HG03097 (cell line): Measurements from ENCODE around the gene PSMG3.

Experiments used
- ATAC-seq: cut with Tn5 transposase; IDR thresholded peaks from one replicate; pipeline ENCODE4 v1.9.1; 2021; ENCODE audit not compliant: unreplicated experiment, low FRiP score

Gene PSMG3

GRCh38 chr7:1546909-1547776 is 22.7 kb downstream of the PSMG3 start:
- no peak for ATAC-seq

DNA sequence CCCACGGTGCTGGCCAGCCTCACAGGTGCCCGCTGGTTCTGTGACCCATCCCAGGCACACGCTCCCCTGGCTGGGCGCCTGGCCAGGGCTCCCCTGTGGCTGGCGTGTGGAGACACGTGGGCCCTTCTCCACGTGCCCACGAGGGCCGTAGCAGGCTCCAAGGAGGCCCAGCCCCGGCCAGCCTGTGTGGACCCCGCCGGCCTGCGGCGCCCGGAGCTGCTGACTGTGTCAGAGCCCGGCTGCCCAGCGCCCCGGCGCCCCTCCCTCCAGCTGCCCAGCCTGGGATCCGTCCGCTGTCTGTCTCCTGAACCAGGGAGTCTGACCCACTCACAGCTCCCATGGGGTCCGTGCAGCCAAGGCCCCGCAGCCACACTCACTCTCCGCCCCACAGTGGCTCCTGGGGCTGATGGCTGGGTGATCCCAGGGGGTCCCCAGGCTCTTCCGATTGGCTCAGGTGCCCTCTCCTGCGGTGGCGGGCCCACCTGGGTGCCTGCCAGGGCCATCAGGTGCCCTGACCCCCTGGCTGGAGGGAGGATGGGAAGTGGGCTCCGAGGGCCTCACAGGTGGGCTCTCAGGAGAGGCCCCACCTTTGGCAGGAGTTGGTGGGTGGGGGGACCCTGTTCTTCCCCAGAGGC is 23.4 kb downstream of the PSMG3 start:
- ATAC-seq: no peak

- no peak for ATAC-seq
Observed at GRCh38 chr7:1545417-1546246, 24.2 kb downstream of the PSMG3 start.

DNA sequence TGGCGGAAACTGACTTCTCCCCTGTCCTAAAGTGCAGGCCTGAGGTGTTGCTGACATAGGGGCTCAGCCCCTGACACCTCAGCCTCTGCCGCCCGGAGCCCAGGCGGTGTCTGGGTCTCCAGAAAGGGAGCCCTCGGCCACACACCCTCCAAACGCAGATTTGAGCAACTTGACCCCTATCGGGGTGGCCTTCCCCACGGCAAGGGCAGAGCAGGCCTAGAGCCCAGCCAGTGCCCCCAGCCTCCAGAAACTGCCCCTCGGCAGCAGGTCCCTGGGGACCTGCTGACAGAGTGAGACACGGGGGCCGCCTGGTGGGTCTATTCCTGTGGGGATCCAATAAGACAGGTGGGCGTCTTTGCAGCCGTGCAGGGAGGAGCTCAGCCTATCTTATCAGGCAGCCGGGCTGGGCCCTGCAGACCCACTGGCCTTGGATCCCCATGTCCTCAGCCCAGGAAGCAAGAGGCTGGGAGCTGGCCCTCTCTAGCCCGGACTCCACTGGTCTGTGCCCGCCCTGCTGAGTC is 24.9 kb downstream of the PSMG3 start:
- ATAC-seq: no peak

DNA sequence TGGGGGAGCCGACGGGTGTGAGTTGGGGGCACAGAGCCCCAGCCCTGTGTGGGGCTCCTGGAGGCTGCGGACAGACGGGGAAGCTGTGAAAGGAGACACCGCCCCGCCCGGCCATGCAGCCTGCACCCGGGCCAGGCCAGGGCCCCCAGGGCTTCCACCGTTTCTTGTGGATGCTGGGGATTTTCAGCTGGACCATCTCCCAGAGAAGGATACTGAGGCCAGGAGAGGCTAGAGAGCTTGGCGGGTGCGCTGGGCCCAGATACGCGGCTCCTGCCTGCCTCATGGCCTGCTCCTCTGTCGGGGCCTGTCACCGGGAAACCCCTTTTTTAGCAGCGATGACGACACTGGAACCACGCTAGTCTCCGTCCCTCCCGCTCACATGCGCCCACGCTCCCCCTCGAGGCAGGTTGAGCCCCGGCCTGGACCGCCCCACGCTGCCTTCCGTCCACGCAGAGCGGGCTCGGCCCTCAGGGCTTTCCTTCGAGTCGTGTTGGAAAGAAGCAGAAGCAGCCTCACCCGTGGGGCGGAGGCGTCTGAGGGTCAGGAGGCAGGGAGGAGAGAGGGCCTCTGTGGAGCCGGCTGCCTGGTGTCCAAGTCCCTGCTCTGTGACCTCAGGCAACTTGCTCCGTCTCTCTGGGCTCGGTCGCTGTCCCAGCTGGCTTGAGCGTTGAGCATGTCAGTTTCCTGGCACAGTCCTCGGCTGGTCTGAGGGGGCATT is 25.5 kb downstream of the PSMG3 start:
- ATAC-seq: no peak

- no peak for ATAC-seq
Observed at GRCh38 chr7:1543826-1544177, 26.0 kb downstream of the PSMG3 start.

DNA sequence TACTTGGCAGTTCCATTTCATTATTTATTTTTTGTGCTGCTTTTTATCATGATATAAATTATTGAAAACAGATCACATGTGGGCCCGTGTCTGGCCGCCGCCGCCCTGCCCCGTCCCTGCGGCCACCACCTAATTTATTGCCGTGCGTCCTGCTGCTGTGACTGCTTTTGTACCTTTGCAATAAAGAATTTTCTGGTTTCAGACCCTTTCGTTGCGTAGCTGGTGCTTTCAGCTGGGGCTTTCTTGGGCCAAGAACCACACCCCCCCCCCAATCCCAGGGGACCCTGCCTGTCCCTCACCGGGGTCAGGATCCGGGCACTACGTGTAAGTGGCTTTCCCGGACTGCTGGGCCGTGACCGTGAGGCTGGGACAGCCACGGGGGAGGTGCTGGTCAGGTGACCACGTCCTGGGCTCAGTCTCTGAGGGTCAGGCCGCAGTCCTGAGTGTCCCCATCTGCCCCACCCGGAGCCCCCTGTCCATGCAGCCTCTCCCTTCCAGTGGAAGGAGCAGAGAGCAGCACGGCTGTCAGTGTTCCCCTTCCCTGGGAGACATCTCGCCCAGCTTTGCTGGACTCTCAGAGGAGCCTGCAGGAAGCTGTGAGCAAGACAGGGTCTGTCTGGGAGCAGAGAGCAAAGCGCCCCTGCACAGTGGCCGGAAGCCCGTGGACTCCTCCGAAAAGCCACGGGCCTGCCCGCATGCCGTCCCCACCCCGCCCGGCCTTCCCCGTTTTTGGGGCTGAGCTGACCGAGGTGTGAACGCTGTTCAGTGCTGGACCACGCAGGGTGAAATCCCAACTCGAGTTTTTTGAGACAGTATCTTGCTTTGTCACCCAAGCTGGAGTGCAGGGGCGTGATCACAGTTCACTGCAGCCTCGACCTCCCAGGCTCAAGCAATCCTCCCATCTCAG is 26.7 kb downstream of the PSMG3 start:
- ATAC-seq: no peak

DNA sequence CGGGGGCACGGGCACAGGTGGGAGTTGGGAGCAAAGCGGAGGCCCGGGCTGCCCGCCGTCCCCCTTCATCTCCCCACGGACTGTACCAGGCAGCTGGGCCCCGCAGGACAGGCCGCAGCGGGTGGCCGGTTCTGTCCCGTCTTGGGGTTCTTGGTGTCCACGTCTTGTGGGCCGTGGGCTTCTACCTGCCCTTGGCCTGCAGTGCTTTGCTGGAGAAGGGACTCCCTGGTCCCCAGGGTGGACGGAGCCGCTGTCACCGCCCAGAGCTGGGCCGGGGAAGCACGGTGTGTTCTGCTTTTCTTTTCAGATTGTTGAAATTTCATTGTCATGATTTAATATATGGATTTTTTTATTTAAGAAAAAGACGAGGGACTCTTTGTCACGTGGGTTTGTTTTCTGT is 27.5 kb downstream of the PSMG3 start:
- ATAC-seq: no peak

DNA sequence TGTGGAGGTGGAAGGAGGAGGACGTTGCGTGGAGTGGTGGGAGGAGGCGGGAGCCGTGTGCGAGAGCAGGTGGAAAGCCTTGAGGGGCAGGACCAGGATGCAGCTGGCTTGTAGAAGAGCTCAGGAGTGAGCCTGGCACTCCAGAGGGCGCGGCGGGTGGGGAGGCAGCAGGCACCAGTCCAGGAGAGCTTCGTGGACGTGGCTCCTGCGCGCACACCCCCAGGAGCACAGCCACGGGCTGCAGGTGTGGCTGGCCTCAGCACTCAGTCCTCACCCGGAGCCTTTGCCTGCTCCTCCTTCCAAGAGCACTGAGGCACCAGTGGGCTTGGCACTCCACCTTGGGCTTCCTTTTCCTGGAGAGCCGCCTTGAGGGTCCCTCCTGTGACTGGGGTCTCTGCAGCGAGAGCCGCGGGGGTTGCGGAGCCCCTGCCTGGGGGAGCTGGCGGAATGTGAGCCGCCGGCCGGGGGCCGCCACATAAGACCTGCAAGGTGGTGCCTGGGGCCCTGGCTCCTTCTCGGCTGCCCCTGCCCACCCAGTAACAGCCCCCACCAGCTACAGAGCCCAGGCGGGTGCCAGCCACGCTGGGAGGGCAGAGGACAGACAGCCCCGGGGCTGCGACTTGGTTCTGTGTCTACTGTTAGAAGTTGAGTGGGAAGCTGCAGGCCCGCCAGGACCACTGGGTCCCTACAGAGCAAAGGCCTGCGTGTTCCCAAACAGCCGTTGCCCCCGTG is 28.2 kb downstream of the PSMG3 start:
- ATAC-seq: no peak

DNA sequence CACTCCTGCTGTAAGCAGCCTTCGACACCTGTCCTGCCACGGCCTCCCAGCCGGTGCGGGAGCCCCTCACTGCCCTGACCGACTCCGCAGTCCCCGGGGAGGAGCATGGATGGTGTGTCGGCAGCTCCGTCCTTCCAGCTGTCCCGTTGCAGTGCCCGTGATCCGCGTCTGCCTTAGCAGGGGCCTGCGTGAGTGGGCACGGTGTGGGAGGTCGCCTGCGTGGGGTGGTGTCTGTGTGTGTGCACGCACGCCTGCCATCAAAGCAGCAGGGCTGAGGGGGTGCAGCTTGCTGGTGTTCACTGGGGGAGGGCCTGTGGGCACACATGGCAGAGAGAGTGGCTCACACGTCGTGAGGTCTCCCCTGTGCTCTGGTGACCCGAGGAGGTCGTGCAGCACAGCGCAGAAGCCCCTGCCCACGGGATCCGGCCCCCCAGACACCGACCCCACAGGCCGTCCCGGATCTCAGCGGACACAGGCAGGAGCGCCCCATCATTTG is 29.0 kb downstream of the PSMG3 start:
- ATAC-seq: no peak

DNA sequence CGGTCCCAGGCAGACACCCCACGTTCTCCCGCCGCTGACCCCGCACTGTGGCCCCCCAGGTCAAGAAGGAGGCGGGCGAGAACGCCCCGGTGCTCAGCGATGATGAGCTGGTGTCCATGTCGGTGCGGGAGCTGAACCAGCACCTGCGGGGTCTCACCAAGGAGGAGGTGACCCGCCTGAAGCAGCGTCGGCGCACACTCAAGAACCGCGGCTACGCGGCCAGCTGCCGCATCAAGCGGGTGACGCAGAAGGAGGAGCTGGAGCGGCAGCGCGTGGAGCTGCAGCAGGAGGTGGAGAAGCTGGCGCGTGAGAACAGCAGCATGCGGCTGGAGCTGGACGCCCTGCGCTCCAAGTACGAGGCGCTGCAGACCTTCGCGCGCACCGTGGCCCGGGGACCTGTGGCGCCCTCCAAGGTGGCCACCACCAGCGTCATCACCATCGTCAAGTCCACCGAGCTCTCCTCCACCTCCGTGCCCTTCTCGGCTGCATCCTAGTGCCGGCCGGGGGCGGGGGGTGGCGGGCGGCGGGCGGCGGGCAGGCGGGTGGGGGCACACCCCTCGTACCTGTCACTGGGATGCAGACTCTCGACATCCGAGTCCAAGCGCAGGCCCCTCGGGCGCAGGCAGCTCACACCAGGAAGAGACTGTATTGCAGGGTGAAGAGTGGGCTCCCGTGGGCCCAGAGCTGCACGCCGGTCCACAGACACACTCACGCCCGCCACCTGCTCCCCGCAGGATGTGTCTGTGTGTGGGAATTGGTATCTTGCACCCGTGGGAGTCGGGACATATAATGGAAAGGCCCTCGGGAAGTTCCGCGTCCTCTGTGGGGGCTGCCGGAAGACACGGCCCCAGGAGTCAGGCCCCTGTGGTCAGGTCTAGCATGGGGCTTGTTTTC is 29.7 kb downstream of the PSMG3 start:
- no peak for ATAC-seq

DNA sequence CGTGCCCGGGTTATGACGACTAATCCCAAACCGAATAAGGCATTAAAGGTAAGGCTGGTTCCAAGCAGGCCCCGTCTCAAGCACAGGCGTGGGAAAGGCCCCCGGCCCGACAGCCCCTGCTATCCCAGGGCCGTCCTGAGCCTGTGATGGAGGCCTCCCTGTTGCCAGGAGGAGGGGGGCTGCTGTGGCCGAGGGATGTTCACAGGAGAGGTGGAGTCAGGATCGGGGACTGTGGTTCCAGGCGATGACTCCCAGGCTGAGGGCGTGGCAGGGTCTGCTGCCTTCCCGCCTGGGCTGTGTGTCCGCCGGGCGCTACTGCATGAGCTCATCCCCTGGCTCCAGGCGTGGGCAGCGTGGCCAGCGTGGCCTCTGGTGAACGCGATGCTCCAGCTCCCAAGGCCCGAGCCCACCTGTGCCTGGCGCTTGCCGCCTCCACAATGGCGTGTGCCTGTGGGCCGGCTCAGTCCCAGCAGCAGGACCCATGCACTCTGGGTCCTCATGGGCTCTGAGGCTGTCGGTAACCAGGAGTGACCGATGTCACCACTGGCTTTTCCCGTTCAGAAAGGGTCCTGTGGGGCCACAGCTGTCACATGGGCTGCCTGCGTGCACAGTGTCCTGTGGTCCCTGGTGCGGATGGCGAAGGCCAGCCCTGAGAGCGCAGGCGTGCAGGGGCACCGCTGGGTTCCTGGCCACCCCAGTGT is 30.5 kb downstream of the PSMG3 start:
- ATAC-seq: no peak

DNA sequence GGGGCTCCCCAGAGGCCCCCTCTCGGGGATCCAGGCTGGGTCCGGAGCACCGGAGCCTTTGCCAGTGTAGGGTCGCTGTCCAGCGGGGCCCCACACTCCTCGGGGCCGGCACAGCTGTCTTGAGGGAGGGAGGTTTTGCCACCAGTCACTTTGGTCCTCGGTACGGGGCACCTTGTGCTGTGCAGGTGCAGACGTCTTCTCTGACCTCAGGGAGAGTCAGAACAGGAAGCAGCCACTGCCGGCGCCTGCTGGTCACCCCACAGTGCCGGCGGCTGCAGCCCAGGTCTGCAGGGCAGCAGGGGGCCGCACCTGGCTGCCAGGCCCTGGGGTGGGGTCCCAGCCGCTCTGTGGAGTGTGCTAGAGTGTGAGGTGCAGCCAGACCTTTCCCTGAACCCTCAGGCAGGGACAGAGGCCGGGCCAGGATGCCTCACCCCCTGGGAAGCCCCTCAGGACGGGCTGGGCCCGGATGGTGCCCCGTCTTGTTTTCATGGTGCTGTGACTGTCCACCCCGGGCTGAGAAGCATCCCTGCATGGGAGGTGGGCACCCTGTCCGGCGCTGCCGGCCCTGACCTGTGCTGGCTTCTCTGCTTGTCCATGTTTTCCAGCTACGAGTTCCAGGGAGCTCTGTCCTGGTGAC is 31.2 kb downstream of the PSMG3 start:
- ATAC-seq: no peak

GRCh38 chr7:1537535-1538412 is 32.1 kb downstream of the PSMG3 start:
- no peak for ATAC-seq

- no peak for ATAC-seq
Observed at GRCh38 chr7:1536743-1537534, 32.9 kb downstream of the PSMG3 start.
